ENCODE results near the gene FAM111B.
"Not testable (repeated sequence)": the region's sequence is repeated elsewhere in the genome, so short reads cannot be mapped to it uniquely, and the experiment has no call there.

DNA sequence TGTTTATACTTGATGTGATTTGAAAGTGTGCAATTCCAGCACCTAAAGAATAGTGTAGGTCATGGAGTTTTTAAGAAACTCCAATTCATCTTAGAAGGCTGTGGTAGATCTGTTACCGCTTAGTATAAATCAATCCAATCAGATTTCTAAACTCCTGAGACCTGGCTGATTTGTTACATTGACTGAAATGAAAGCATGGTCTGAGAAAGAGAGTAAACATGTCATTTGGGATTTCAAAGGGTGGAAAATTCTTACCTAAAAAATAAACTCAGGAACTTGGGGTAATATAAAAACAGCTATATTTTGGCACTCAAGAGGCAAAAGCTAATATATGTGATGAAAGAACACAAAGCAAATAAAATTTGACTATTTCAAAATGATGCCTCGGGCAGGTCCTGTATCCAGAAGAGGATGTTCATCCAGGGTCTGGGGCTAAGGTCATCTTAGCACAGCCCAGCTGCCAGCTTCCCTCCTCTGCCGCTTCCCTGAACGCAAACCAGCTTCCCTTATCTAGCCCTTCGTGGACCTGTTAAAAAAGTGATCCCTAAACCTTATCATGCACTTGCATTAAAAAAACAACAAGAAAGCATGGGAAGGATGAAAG lies 11.0 kb upstream of the FAM111B start:
- not testable (repeated sequence) for TF ChIP-seq RAD21 (IDR thresholded peaks at IDR 0.05; ENCODE audit: low read length); CEBPB (IDR thresholded peaks at IDR 0.05; ENCODE audit: low read depth, low read length); POLR2A (IDR thresholded peaks at IDR 0.05; ENCODE audit: low read depth, low read length); FOS (IDR thresholded peaks at IDR 0.05; ENCODE audit: low read depth, low read length); SMC3 (IDR thresholded peaks at IDR 0.05; ENCODE audit: low read depth, low read length); MAZ (IDR thresholded peaks at IDR 0.05; ENCODE audit: borderline replicate concordance, low read depth, low read length); MXI1 (IDR thresholded peaks at IDR 0.05; ENCODE audit: borderline replicate concordance, low read depth, low read length); USF2 (IDR thresholded peaks at IDR 0.05; ENCODE audit: low read depth, low read length); RCOR1 (IDR thresholded peaks at IDR 0.05; ENCODE audit: insufficient replicate concordance, low read length); ELK1 (IDR thresholded peaks at IDR 0.05; ENCODE audit: borderline replicate concordance, low read depth, low read length); CHD1 (IDR thresholded peaks at IDR 0.05; ENCODE audit: low read depth, low read length); RFX5 (IDR thresholded peaks at IDR 0.05; ENCODE audit: low read depth, low read length); BHLHE40 (IDR thresholded peaks at IDR 0.05; ENCODE audit: low read depth, low read length)
- TF ChIP-seq, protein P1, sequence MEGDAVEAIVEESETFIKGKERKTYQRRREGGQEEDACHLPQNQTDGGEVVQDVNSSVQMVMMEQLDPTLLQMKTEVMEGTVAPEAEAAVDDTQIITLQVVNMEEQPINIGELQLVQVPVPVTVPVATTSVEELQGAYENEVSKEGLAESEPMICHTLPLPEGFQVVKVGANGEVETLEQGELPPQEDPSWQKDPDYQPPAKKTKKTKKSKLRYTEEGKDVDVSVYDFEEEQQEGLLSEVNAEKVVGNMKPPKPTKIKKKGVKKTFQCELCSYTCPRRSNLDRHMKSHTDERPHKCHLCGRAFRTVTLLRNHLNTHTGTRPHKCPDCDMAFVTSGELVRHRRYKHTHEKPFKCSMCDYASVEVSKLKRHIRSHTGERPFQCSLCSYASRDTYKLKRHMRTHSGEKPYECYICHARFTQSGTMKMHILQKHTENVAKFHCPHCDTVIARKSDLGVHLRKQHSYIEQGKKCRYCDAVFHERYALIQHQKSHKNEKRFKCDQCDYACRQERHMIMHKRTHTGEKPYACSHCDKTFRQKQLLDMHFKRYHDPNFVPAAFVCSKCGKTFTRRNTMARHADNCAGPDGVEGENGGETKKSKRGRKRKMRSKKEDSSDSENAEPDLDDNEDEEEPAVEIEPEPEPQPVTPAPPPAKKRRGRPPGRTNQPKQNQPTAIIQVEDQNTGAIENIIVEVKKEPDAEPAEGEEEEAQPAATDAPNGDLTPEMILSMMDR (conservative IDR thresholded peaks at IDR 0.05; ENCODE audit: low read depth, low read length): not testable (repeated sequence)
